Measurements from ENCODE around the gene HNRNPA3. TPM values are rescaled to one million over a fixed set of nuclear protein-coding genes. Genes with fewer than 3 reads are reported as not detected.

Gene HNRNPA3
- total RNA-seq, 1 experiment from 2014 or later: 179 TPM

- POLR2A ChIA-PET: interaction anchor here (1.0 to 7.5 kb wide), 12 partner anchors 8 to 83 kb away, joined by 3 to 102 read pairs (median 12); partner anchors contain the start of genes HNRNPA3 and NFE2L2
- no peak for TF ChIP-seq CTCF (IDR thresholded peaks at IDR 0.05; ENCODE audit: unreplicated experiment)
- peaks cover 100% of the 10 kb centered on the region for H3K36me3 Mint-ChIP-seq (ENCODE audit: insufficient read depth, unreplicated experiment)
- no peak overlapping the region for H3K27ac Mint-ChIP-seq (ENCODE audit: low read depth, unreplicated experiment)
- CTCF ChIA-PET: interaction anchor here (0.7 to 1.1 kb wide), 3 partner anchors 67 to 98 kb away, joined by 3 read pairs; no protein-coding TSS in a partner anchor
- no peaks in the 10 kb centered on the region for H3K9me3 Mint-ChIP-seq (ENCODE audit: unreplicated experiment)
- no peaks in the 10 kb centered on the region for H3K27me3 Mint-ChIP-seq (ENCODE audit: insufficient read depth, unreplicated experiment)
- BruUV-seq (replicated peaks): no TSS peak
- peaks cover 21% of the 10 kb centered on the region for H3K4me1 Mint-ChIP-seq (ENCODE audit: insufficient read depth, unreplicated experiment)
- no peak for DNase-seq (ENCODE audit: unreplicated experiment)
- H3K4me3 Mint-ChIP-seq (ENCODE audit: unreplicated experiment): no peak overlapping the region
- intact Hi-C loops (cut with micrococcal nuclease): no loop called here
Measured at GRCh38 chr2:177231270-177231669, 18.7 kb downstream of the HNRNPA3 start.

GRCh38 chr2:177232098-177232704, 19.6 kb downstream of the HNRNPA3 start:
- H3K9me3 Mint-ChIP-seq (ENCODE audit: unreplicated experiment): no peaks in the 10 kb centered on the region
- ChIA-PET POLR2A (interaction anchor here (1.0 to 7.5 kb wide), 7 partner anchors 18 to 70 kb away, joined by 3 to 88 read pairs (median 17); partner anchors contain the start of genes HNRNPA3 and NFE2L2), CTCF (interaction anchor here (0.5 to 1.4 kb wide), 7 partner anchors 20 to 103 kb away, joined by 3 to 5 read pairs (median 3); no protein-coding TSS in a partner anchor)
- intact Hi-C loops (cut with micrococcal nuclease): no loop called here
- no peak for DNase-seq (ENCODE audit: unreplicated experiment)
- no peak overlapping the region for H3K4me3 Mint-ChIP-seq (ENCODE audit: unreplicated experiment)
- H3K4me1 Mint-ChIP-seq (ENCODE audit: insufficient read depth, unreplicated experiment): peaks cover 21% of the 10 kb centered on the region
- no TSS peak for BruUV-seq (replicated peaks)
- TF ChIP-seq CTCF (IDR thresholded peaks at IDR 0.05; ENCODE audit: unreplicated experiment): no peak
- no peaks in the 10 kb centered on the region for H3K27me3 Mint-ChIP-seq (ENCODE audit: insufficient read depth, unreplicated experiment)
- H3K27ac Mint-ChIP-seq (ENCODE audit: low read depth, unreplicated experiment): no peak overlapping the region
- H3K36me3 Mint-ChIP-seq (ENCODE audit: insufficient read depth, unreplicated experiment): peaks cover 91% of the 10 kb centered on the region

- Mint-ChIP-seq H3K36me3 (ENCODE audit: insufficient read depth, unreplicated experiment) (peaks cover 70% of the 10 kb centered on the region), H3K4me3 (ENCODE audit: unreplicated experiment) (no peak overlapping the region), H3K27ac (ENCODE audit: low read depth, unreplicated experiment) (no peak overlapping the region), H3K4me1 (ENCODE audit: insufficient read depth, unreplicated experiment) (peaks cover 25% of the 10 kb centered on the region), H3K27me3 (ENCODE audit: insufficient read depth, unreplicated experiment) (no peaks in the 10 kb centered on the region), H3K9me3 (ENCODE audit: unreplicated experiment) (no peaks in the 10 kb centered on the region)
- TF ChIP-seq CTCF (IDR thresholded peaks at IDR 0.05; ENCODE audit: unreplicated experiment): no peak
- POLR2A ChIA-PET: interaction anchor here (0.6 to 7.5 kb wide), 7 partner anchors 12 to 46 kb away, joined by 3 to 88 read pairs (median 6); partner anchors contain the start of gene NFE2L2
- CTCF ChIA-PET: interaction anchor here (1.4 to 3.0 kb wide), 3 partner anchors 30 to 69 kb away, joined by 4 to 10 read pairs (median 6); partner anchors contain the start of gene NFE2L2
- no TSS peak for BruUV-seq (replicated peaks)
- intact Hi-C loops (cut with micrococcal nuclease): no loop called here
- DNase-seq (ENCODE audit: unreplicated experiment): no peak
Measured at GRCh38 chr2:177234267-177234666, 21.7 kb downstream of the HNRNPA3 start.

GRCh38 chr2:177235855-177236437, 23.4 kb downstream of the HNRNPA3 start:
- no peak for TF ChIP-seq CTCF (IDR thresholded peaks at IDR 0.05; ENCODE audit: unreplicated experiment)
- H3K9me3 Mint-ChIP-seq (ENCODE audit: unreplicated experiment): no peaks in the 10 kb centered on the region
- H3K4me1 Mint-ChIP-seq (ENCODE audit: insufficient read depth, unreplicated experiment): peaks cover 32% of the 10 kb centered on the region
- H3K4me3 Mint-ChIP-seq (ENCODE audit: unreplicated experiment): no peak overlapping the region
- intact Hi-C loops (cut with micrococcal nuclease): no loop called here
- H3K27ac Mint-ChIP-seq (ENCODE audit: low read depth, unreplicated experiment): no peak overlapping the region
- no peak for DNase-seq (ENCODE audit: unreplicated experiment)
- POLR2A ChIA-PET: interaction anchor here (1.0 to 6.0 kb wide), 3 partner anchors 8 to 28 kb away, joined by 4 to 68 read pairs (median 10); no protein-coding TSS in a partner anchor
- H3K27me3 Mint-ChIP-seq (ENCODE audit: insufficient read depth, unreplicated experiment): no peaks in the 10 kb centered on the region
- no TSS peak for BruUV-seq (replicated peaks)
- CTCF ChIA-PET: interaction anchor here (3.0 kb wide), 1 partner anchor 71 kb away, joined by 10 read pairs; no protein-coding TSS in a partner anchor
- peaks cover 62% of the 10 kb centered on the region for H3K36me3 Mint-ChIP-seq (ENCODE audit: insufficient read depth, unreplicated experiment)

All from MCF 10A (cell line).